GM12878 (cell line): ENCODE results near the gene NT5C2. TPM values are rescaled to one million over a fixed set of nuclear protein-coding genes. Genes with fewer than 3 reads are reported as not detected.
"Not testable (repeated sequence)": the region's sequence is repeated elsewhere in the genome, so short reads cannot be mapped to it uniquely, and the experiment has no call there.

Experiments used
- ATAC-seq: fragments of 200-7000 bp; cut with Tn5 transposase; 3 replicates; pipeline ENCODE4 v1.9.1; 2020; ENCODE audit warnings: mild to moderate bottlenecking, moderate library complexity
- BruUV-seq: library from RNA; stranded (reverse); fragments of 400-500 nt; replicated peaks from 2 replicates; lab custom pipeline; 2021; lab: Mats Ljungman, UMichigan
- CTCF ChIA-PET: fragments of 300-600 bp; sonication (Branson Sonifier 250); formaldehyde crosslinking; extraction: SDS; loops from one replicate; lab custom pipeline; 2021; ENCODE audit warnings: inconsistent platforms; lab: Yijun Ruan, JAX
- POLR2A ChIA-PET: fragments of 350-600 bp; formaldehyde crosslinking; extraction: SDS; loops from one replicate; lab custom pipeline; 2021; ENCODE audit warnings: inconsistent platforms; lab: Charles Lee
- RAD21 ChIA-PET: fragments of 300-600 bp; sonication (Branson Sonifier 250); formaldehyde crosslinking; loops from one replicate; lab custom pipeline; 2023; ENCODE audit warnings: antibody characterized with exemption; ENCODE audit not compliant: unreplicated experiment; lab: Charles Lee
- SMC1A ChIA-PET: fragments of 300-600 bp; sonication (Branson Sonifier 250); formaldehyde crosslinking; loops from one replicate; lab custom pipeline; 2023; ENCODE audit not compliant: unreplicated experiment, uncharacterized antibody; lab: Charles Lee
- DNase-seq: peaks from one replicate; pipeline ENCODE4 v3.0.0-alpha.2; 2011; ENCODE audit warnings: low read depth, low spot score
- FAIRE-seq: peaks from 3 replicates; lab custom pipeline; 2011; peaks lifted over from hg19 to GRCh38; lab: Jason Lieb, UNC
- H2AFZ ChIP-seq: 2 replicates; pipeline ENCODE4 v1.6.0; 2011; ENCODE audit warnings: low read depth, low read length, control low read depth; ENCODE audit not compliant: control insufficient read depth
- H3K27ac ChIP-seq: 2 replicates; pipeline ENCODE4 v1.5.1; 2011; ENCODE audit warnings: control low read depth; ENCODE audit not compliant: control insufficient read depth, insufficient read depth
- H3K27me3 ChIP-seq, 2 experiments: replicated peaks in 1 of 2; 2 replicates each; pipeline versions ENCODE4 v1.6.0 to v1.6.1; 2011; ENCODE audit warnings: low read length in 1 of 2; ENCODE audit not compliant: control insufficient read depth in 2 of 2, insufficient read depth in 2 of 2
- H3K36me3 ChIP-seq, 2 experiments: 2 replicates each; pipeline ENCODE4 v1.5.1; 2011; ENCODE audit warnings: low read length in 1 of 2; ENCODE audit not compliant: control insufficient read depth in 2 of 2, insufficient read depth in 2 of 2
- H3K4me1 ChIP-seq: 2 replicates; pipeline ENCODE4 v1.6.1; 2011; ENCODE audit warnings: mild to moderate bottlenecking, low read length, moderate library complexity, mixed read lengths; ENCODE audit not compliant: control insufficient read depth, insufficient read depth
- H3K4me2 ChIP-seq: 2 replicates; pipeline ENCODE4 v1.6.0; 2011; ENCODE audit warnings: control low read depth; ENCODE audit not compliant: control insufficient read depth, insufficient read depth
- H3K4me3 ChIP-seq: fragments of 200-600 bp; sonication (generic); 2 replicates; pipeline ENCODE4 v1.5.1; 2016
- H3K79me2 ChIP-seq: 2 replicates; pipeline ENCODE4 v1.6.0; 2011; ENCODE audit warnings: low read length; ENCODE audit not compliant: control insufficient read depth, insufficient read depth
- H3K9ac ChIP-seq: 2 replicates; pipeline ENCODE4 v1.8.0; 2011; ENCODE audit warnings: low read length, control low read depth, mixed read lengths; ENCODE audit not compliant: control insufficient read depth, insufficient read depth
- H3K9me3 ChIP-seq: replicated peaks from 3 replicates; pipeline ENCODE4 v1.5.1; 2011; ENCODE audit warnings: mild to moderate bottlenecking, low read length; ENCODE audit not compliant: control insufficient read depth, insufficient read depth
- H4K20me1 ChIP-seq: 2 replicates; pipeline ENCODE4 v1.6.0; 2011; ENCODE audit not compliant: control insufficient read depth, insufficient read depth
- GABPA ChIP-seq: IDR thresholded peaks from 2 replicates; pipeline ENCODE4 v1.6.1; 2014; ENCODE audit warnings: antibody characterized with exemption, low read depth, mild to moderate bottlenecking, inconsistent platforms
- JUND ChIP-seq: IDR thresholded peaks from 2 replicates; pipeline ENCODE4 v1.6.1; 2012; ENCODE audit warnings: low read depth, mild to moderate bottlenecking, low read length, improper control_type of control experiment, moderate library complexity
- YBX1 ChIP-seq: fragments of 450-650 bp; IDR thresholded peaks from 2 replicates; pipeline ENCODE4 v1.6.1; 2016; ENCODE audit warnings: antibody characterized with exemption
- WGBS: methylation state at CpG from one replicate; pipeline ENCODE4 v1.1.6; 2016; ENCODE audit warnings: low lambda C conversion rate; ENCODE audit not compliant: insufficient replicate concordance, insufficient coverage; ENCODE audit errors: missing lambda C conversion rate; 5-methylcytosine and 5-hydroxymethylcytosine counted together
- in situ Hi-C: fragments of 300-500 bp; cut with MboI; formaldehyde crosslinking; loops from 9 replicates; pipeline ENCODE4 v1.14.3; 2018; ENCODE audit warnings: mixed read lengths
- intact Hi-C: fragments of 100-400 bp; cut with micrococcal nuclease; formaldehyde crosslinking; loops from one replicate; pipeline ENCODE4 v1.14.2; 2022; ENCODE audit not compliant: unreplicated experiment
- polyA plus RNA-seq, 11 experiments: library from polyadenylated mRNA; depleted of rRNA in 4 of 11; unstranded in 6 of 11; stranded (reverse) in 5 of 11; fragments of >200 nt; fragmentation: Nextera tagmentation in 4 of 11; fragmentation: Illumina TruSeq in 1 of 11; extraction: Ambion mirVana in 4 of 11; extraction: Trizol in 1 of 11; gene quantifications; 1 replicate in 1 of 11; 2 replicates in 10 of 11; pipeline versions ENCODE4 v1.2.1 to v1.2.3, GENCODE V29; 2011 to 2016; ENCODE audit warnings: inconsistent platforms in 2 of 11, missing spikeins in 2 of 11, low read depth in 1 of 11
- total RNA-seq, 4 experiments: library from RNA; depleted of rRNA in 3 of 4; stranded (reverse); fragments of >200 nt in 3 of 4; fragmentation: Illumina TruSeq in 1 of 4; extraction: Trizol in 1 of 4; gene quantifications; 2 replicates each; pipeline versions ENCODE4 v1.2.1 to v1.2.3, GENCODE V29; 2013 to 2021

NT5C2 gene
- total and polyA plus RNA-seq, 10 of the 15 experiments (the other 5 are each of a cell fraction or from before 2014, with no cell fraction given) = 15.8 to 70.1 (median 56.0) TPM

DNA sequence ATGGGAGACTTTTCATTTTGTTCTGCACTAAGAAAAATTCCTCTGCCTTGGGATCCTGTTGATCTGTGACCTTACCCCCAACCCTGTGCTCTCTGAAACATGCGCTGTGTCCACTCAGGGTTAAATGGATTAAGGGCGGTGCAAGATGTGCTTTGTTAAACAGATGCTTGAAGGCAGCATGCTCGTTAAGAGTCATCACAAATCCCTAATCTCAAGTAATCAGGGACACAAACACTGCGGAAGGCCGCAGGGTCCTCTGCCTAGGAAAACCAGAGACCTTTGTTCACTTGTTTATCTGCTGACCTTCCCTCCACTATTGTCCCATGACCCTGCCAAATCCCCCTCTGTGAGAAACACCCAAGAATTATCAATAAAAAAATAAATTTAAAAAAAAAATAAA lies 62.9 kb downstream of the NT5C2 start:
- DNase-seq, intact Hi-C loops, in situ Hi-C loops, H3K27me3 ChIP-seq, H3K36me3 ChIP-seq, H3K79me2 ChIP-seq, H2AFZ ChIP-seq, H3K27ac ChIP-seq, H3K4me1 ChIP-seq, H3K9ac ChIP-seq, H3K4me2 ChIP-seq, H4K20me1 ChIP-seq, ATAC-seq, H3K4me3 ChIP-seq, FAIRE-seq, H3K9me3 ChIP-seq: not testable (repeated sequence)
- CTCF ChIA-PET = interaction anchor here (1.2 kb wide), 1 partner anchor 19 kb away, joined by 5 read pairs; no protein-coding TSS in a partner anchor
- RAD21 ChIA-PET = interaction anchor here (1.5 kb wide), 1 partner anchor 19 kb away, joined by 4 read pairs; no protein-coding TSS in a partner anchor
- POLR2A ChIA-PET = interaction anchor here (0.7 kb wide), 1 partner anchor 245 kb away, joined by 4 read pairs; no protein-coding TSS in a partner anchor
- SMC1A ChIA-PET = interaction anchor here (0.6 to 1.0 kb wide), 2 partner anchors 10 to 19 kb away, joined by 3 read pairs; no protein-coding TSS in a partner anchor
- WGBS = 85% methylated on average over 5 of the region's 5 CpGs
- TSS peak; percentile 29 for BruUV-seq

DNA sequence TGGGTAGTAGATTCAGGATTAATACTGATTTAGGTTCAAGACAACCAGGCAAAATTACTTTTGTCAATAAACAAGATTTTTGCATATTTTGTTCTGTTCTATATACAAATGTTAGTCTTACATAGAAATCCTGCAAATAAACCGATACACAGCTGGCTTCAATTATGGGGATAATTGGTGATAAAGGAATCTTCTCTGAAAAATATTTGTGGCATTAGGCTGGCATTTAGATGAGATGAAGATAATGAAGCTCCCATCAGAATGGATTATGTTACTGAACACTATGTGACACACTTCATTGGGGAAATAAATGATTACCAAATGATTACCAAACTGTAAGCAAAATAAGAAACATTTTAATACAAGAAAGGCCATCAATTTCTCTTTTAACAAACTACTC lies 65.8 kb downstream of the NT5C2 start:
- POLR2A ChIA-PET = interaction anchor here (3.0 to 6.2 kb wide), 2 partner anchors 16 to 65 kb away, joined by 11 to 31 read pairs; no protein-coding TSS in a partner anchor
- WGBS = 93% methylated on average over 1 of the region's 1 CpG
- Histone ChIP-seq H3K27me3 (no peaks in the 10 kb centered on the region), H2AFZ (no peak overlapping the region), H3K9ac (no peak overlapping the region), H3K36me3 (no peaks in the 10 kb centered on the region; a peak in 1 of 4 replicates), H3K4me2 (no peak overlapping the region), H3K4me1 (peaks cover 17% of the 10 kb centered on the region), H3K27ac (no peak overlapping the region), H3K79me2 (peaks cover 7% of the 10 kb centered on the region), H4K20me1 (no peaks in the 10 kb centered on the region), H3K9me3 (no peaks in the 10 kb centered on the region), H3K4me3 (no peak overlapping the region)
- FAIRE-seq (no peak), DNase-seq (no peak), ATAC-seq (no peak)
- in situ Hi-C loops (no loop called here), intact Hi-C loops (loop anchor here (5.0 kb wide), 1 partner anchor 65 kb away; the partner anchor contains the start of gene NT5C2)
- TF ChIP-seq YBX1 (no peak), JUND (no peak), GABPA (no peak)
- SMC1A ChIA-PET = interaction anchor here (0.5 to 4.8 kb wide), 9 partner anchors 9 to 117 kb away, joined by 3 to 49 read pairs (median 4); partner anchors contain the start of gene NT5C2
- CTCF ChIA-PET = interaction anchor here (1.0 to 4.5 kb wide), 5 partner anchors 9 to 117 kb away, joined by 3 to 15 read pairs (median 3); no protein-coding TSS in a partner anchor
- RAD21 ChIA-PET = interaction anchor here (0.7 to 6.5 kb wide), 4 partner anchors 16 to 214 kb away, joined by 3 to 67 read pairs (median 3); no protein-coding TSS in a partner anchor
- BruUV-seq = no TSS peak
